H1 (cell line): ENCODE data around the gene VEZT. TPM values are rescaled to one million over a fixed set of nuclear protein-coding genes. Genes with fewer than 3 reads are reported as not detected.

Experiments used
- BCL11A ChIP-seq, 2 experiments: IDR thresholded peaks; one replicate each; pipeline ENCODE4 v1.6.1; 2011; ENCODE audit warnings: low read depth in 2 of 2, low read length in 2 of 2, mild to moderate bottlenecking in 2 of 2
- JUN ChIP-seq: IDR thresholded peaks from 2 replicates; pipeline ENCODE4 v1.6.1; 2011; ENCODE audit warnings: low read depth, mild to moderate bottlenecking, improper control_type of control experiment, low read length
- MAX ChIP-seq: IDR thresholded peaks from 2 replicates; pipeline ENCODE4 v1.6.1; 2012; ENCODE audit warnings: inconsistent platforms
- POLR2A ChIP-seq, 2 experiments: IDR thresholded peaks; 1 replicate in 1 of 2; 2 replicates in 1 of 2; pipeline ENCODE4 v1.6.1; 2011; ENCODE audit warnings: low read depth in 2 of 2, low read length in 2 of 2, mild to moderate bottlenecking in 2 of 2; ENCODE audit errors: control extremely low read depth in 1 of 2
- RNF2 ChIP-seq: fragments of 200-900, 300-1000 bp; sonication (generic); IDR thresholded peaks from 2 replicates; pipeline ENCODE4 v1.7.1; 2016; ENCODE audit warnings: borderline replicate concordance, low read depth, mild to moderate bottlenecking, antibody characterized with exemption, low read length; ENCODE audit not compliant: poor library complexity, severe bottlenecking; ENCODE audit errors: missing control alignments
- TAF1 ChIP-seq: IDR thresholded peaks from 2 replicates; pipeline ENCODE4 v1.6.1; 2011; ENCODE audit warnings: mild to moderate bottlenecking, low read depth, low read length
- USF2 ChIP-seq: IDR thresholded peaks from 2 replicates; pipeline ENCODE4 v1.6.1; 2011; ENCODE audit warnings: low read length, improper control_type of control experiment
- polyA plus RNA-seq, 7 experiments: library from polyadenylated mRNA; depleted of rRNA in 3 of 7; stranded (reverse) in 5 of 7; unstranded in 2 of 7; fragments of >200 nt in 5 of 7; fragments of 200-250 nt in 2 of 7; gene quantifications; 1 replicate in 5 of 7; 2 replicates in 1 of 7; 4 replicates in 1 of 7; pipeline versions ENCODE4 v1.2.1 to v1.2.3, GENCODE V29; 2011 to 2013; ENCODE audit warnings: missing spikeins in 2 of 7, mixed read lengths in 2 of 7
- total RNA-seq: library from RNA; stranded (reverse); fragmentation: NEBNext Ultra II Directional; extraction: Animal tissue kit (Norgen Biotek cat#: 25700); gene quantifications from 2 replicates; pipeline ENCODE4 v1.2.1, GENCODE V29; 2021

Gene VEZT
- total and polyA plus RNA-seq, 2 of the 8 experiments (the other 6 are each of a cell fraction or from before 2014, with no cell fraction given): 44.0 to 56.1 TPM

- TF ChIP-seq RNF2 (no peak), MAX (no peak), JUN (no peak), BCL11A (IDR thresholded peaks at IDR 0.05; ENCODE audit: low read depth in 2 of 2, low read length in 2 of 2) (no peak), USF2 (no peak), POLR2A (IDR thresholded peaks at IDR 0.05; ENCODE audit: control extremely low read depth in 1 of 2, low read depth in 2 of 2, low read length in 2 of 2) (no peak), TAF1 (no peak)
Measured at GRCh38 chr12:95208678-95209077, 8.9 kb upstream of the VEZT start (continued).
